Neural progenitor cell (in vitro differentiated cells): ENCODE measurements around the gene EIF2S3. TPM values are rescaled to one million over a fixed set of nuclear protein-coding genes. Genes with fewer than 3 reads are reported as not detected.
"Not testable (repeated sequence)": the region's sequence is repeated elsewhere in the genome, so short reads cannot be mapped to it uniquely, and the experiment has no call there.

ENCODE experiments used
- DNase-seq: peaks from one replicate; pipeline ENCODE4 v3.0.0-alpha.2; 2016; ENCODE audit warnings: low spot score
- H2AFZ ChIP-seq: fragments of 200-600 bp; sonication (generic); replicated peaks from 2 replicates; pipeline ENCODE4 v1.6.1; 2016; ENCODE audit warnings: antibody characterized with exemption
- H3F3A ChIP-seq: fragments of 200-600 bp; sonication (generic); 2 replicates; pipeline ENCODE4 v1.6.1; 2016; ENCODE audit warnings: antibody characterized with exemption, low read depth
- H3K27ac ChIP-seq: fragments of 200-600 bp; sonication (generic); 2 replicates; pipeline ENCODE4 v1.5.1; 2016; ENCODE audit warnings: mild to moderate bottlenecking
- H3K27me3 ChIP-seq: fragments of 200-600 bp; sonication (generic); 2 replicates; pipeline ENCODE4 v1.6.1; 2016; ENCODE audit warnings: mild to moderate bottlenecking, moderate library complexity
- H3K36me3 ChIP-seq: fragments of 200-600 bp; sonication (generic); 2 replicates; pipeline ENCODE4 v1.5.1; 2016
- H3K4me1 ChIP-seq: fragments of 200-600 bp; sonication (generic); 2 replicates; pipeline ENCODE4 v1.6.1; 2016; ENCODE audit warnings: mixed run types
- H3K4me2 ChIP-seq: fragments of 200-600 bp; sonication (generic); 2 replicates; pipeline ENCODE4 v1.6.1; 2016
- H3K4me3 ChIP-seq: fragments of 200-600 bp; sonication (generic); 2 replicates; pipeline ENCODE4 v1.5.1; 2016
- H3K79me2 ChIP-seq: fragments of 200-600 bp; sonication (generic); 2 replicates; pipeline ENCODE4 v1.6.1; 2016; ENCODE audit warnings: low read depth
- H3K9ac ChIP-seq: fragments of 200-600 bp; sonication (generic); 2 replicates; pipeline ENCODE4 v1.6.1; 2016
- H3K9me3 ChIP-seq: fragments of 200-600 bp; sonication (generic); 2 replicates; pipeline ENCODE4 v1.5.1; 2016; ENCODE audit warnings: low read depth
- H4K20me1 ChIP-seq: fragments of 200-600 bp; sonication (generic); 2 replicates; pipeline ENCODE4 v1.6.1; 2016; ENCODE audit warnings: low read depth
- H3K27ac Mint-ChIP-seq: 3 replicates; pipeline ENCODE4 v1.8.0; 2021; ENCODE audit warnings: mixed read lengths
- H3K27me3 Mint-ChIP-seq: 2 replicates; pipeline ENCODE4 v1.8.0; 2022; ENCODE audit warnings: low read depth, mild to moderate bottlenecking, inconsistent platforms, moderate library complexity, mixed read lengths; ENCODE audit not compliant: insufficient read depth
- H3K36me3 Mint-ChIP-seq: 3 replicates; pipeline ENCODE4 v1.8.0; 2021; ENCODE audit warnings: mixed read lengths
- H3K4me1 Mint-ChIP-seq: 3 replicates; pipeline ENCODE4 v1.8.0; 2021; ENCODE audit warnings: mixed read lengths
- H3K4me3 Mint-ChIP-seq: 3 replicates; pipeline ENCODE4 v1.8.0; 2021; ENCODE audit warnings: mild to moderate bottlenecking, moderate library complexity, mixed read lengths
- H3K9me3 Mint-ChIP-seq: 3 replicates; pipeline ENCODE4 v1.8.0; 2020; ENCODE audit warnings: mixed read lengths
- CTCF ChIP-seq: fragments of 200-600 bp; sonication (generic); IDR thresholded peaks from 2 replicates; pipeline ENCODE4 v1.5.1; 2017; ENCODE audit warnings: antibody characterized with exemption, mild to moderate bottlenecking
- EZH2 ChIP-seq: fragments of 200-600 bp; sonication (generic); IDR thresholded peaks from 2 replicates; pipeline ENCODE4 v1.6.1; 2017; ENCODE audit warnings: antibody characterized with exemption, mild to moderate bottlenecking, moderate library complexity
- EZH2phosphoT487 ChIP-seq: fragments of 200-600 bp; sonication (generic); IDR thresholded peaks from 2 replicates; pipeline ENCODE4 v1.6.1; 2017; ENCODE audit warnings: antibody characterized with exemption
- total RNA-seq: library from RNA; depleted of rRNA; stranded (reverse); fragments of >200 nt; gene quantifications from 2 replicates; pipeline ENCODE4 v1.2.3, GENCODE V29; 2015; ENCODE audit warnings: low replicate concordance

The EIF2S3 gene
- total RNA-seq, 1 donor from 2014 or later, result 568 TPM

DNA sequence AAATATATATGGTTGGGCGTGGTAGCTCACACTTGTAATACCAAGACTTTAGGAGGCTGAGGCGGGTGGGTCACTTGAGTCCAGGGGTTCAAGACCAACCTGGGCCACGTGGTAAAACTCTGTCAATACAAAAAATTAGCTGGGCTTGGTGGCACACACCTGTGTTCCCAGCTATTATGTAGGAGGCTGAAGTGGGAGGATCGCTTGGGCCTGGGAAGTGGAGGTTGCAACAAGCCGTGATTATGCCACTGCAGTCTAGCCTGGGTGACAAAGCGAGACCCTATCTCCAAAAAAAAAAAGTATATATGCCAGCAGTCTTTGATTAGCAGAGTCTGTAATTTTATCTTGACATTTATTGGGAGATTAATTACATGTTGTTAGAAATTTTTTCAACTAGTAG is 8.7 kb downstream of the EIF2S3 start:
- Histone ChIP-seq H3K9me3 (no peaks in the 10 kb centered on the region), H2AFZ (no peak overlapping the region), H3K4me1 (no peaks in the 10 kb centered on the region), H3K4me3 (no peak overlapping the region), H3K9ac (no peak overlapping the region), H4K20me1 (no peaks in the 10 kb centered on the region), H3K27me3 (no peaks in the 10 kb centered on the region), H3K79me2 (peaks cover 47% of the 10 kb centered on the region), H3K27ac (no peak overlapping the region), H3K4me2 (no peak overlapping the region), H3K36me3 (peaks cover 36% of the 10 kb centered on the region), H3F3A (peaks cover 21% of the 10 kb centered on the region)
- TF ChIP-seq CTCF, result no peak
- no peak for TF ChIP-seq EZH2
- no peak for TF ChIP-seq EZH2phosphoT487
- no peak overlapping the region for H3K27ac Mint-ChIP-seq
- peaks cover 39% of the 10 kb centered on the region for H3K36me3 Mint-ChIP-seq
- H3K9me3 Mint-ChIP-seq, result no peaks in the 10 kb centered on the region
- H3K4me1 Mint-ChIP-seq, result no peaks in the 10 kb centered on the region
- no peak overlapping the region for H3K4me3 Mint-ChIP-seq
- no peaks in the 10 kb centered on the region for H3K27me3 Mint-ChIP-seq
- no peak for DNase-seq

- Histone ChIP-seq H3K27ac (no peak overlapping the region), H4K20me1 (no peaks in the 10 kb centered on the region), H3K4me3 (no peak overlapping the region), H3F3A (peaks cover 23% of the 10 kb centered on the region), H3K79me2 (peaks cover 24% of the 10 kb centered on the region), H3K9me3 (no peaks in the 10 kb centered on the region), H3K4me1 (no peaks in the 10 kb centered on the region), H2AFZ (no peak overlapping the region), H3K9ac (no peak overlapping the region), H3K36me3 (peaks cover 51% of the 10 kb centered on the region), H3K27me3 (no peaks in the 10 kb centered on the region), H3K4me2 (no peak overlapping the region)
- TF ChIP-seq CTCF (no peak), EZH2 (no peak), EZH2phosphoT487 (no peak)
- no peaks in the 10 kb centered on the region for H3K9me3 Mint-ChIP-seq
- peaks cover 45% of the 10 kb centered on the region for H3K36me3 Mint-ChIP-seq
- DNase-seq, result no peak
- no peaks in the 10 kb centered on the region for H3K4me1 Mint-ChIP-seq
- H3K27me3 Mint-ChIP-seq, result no peaks in the 10 kb centered on the region
- H3K4me3 Mint-ChIP-seq, result no peak overlapping the region
- no peak overlapping the region for H3K27ac Mint-ChIP-seq
Measured at GRCh38 chrX:24069877-24070276, 15.1 kb downstream of the EIF2S3 start.

DNA sequence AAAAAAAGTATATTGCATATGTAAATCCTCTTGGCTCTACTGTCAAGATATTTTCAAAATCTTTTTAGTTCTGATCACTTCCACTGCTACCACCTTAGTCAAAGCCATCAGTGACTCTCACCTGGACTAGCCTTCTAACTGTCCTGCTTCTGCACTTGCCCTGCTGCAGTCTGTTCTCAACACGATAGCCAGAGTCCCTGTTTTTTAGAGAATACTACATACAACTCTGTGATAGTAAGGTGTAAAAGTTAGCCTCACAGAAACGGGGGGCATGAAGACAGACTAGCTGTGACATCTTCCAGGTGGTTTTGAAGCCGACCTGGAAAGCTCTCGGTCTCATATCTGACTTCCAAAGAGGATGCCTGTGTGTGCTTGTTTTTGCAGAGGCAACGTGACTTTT is 24.7 kb downstream of the EIF2S3 start:
- no peak for DNase-seq
- H3K27ac Mint-ChIP-seq, result no peak overlapping the region
- H3K27ac ChIP-seq, result peak overlapping the region; percentile 21

GRCh38 chrX:24080245-24080644 is 25.5 kb downstream of the EIF2S3 start:
- H3K36me3 ChIP-seq, result peaks cover 22% of the 10 kb centered on the region
- not testable (repeated sequence) for H3K27ac Mint-ChIP-seq, H3K4me3 ChIP-seq, H3K4me2 ChIP-seq, H3K27me3 ChIP-seq, DNase-seq, H3K4me1 ChIP-seq, H3K27me3 Mint-ChIP-seq, H3K9me3 Mint-ChIP-seq, H3K79me2 ChIP-seq, H3K4me3 Mint-ChIP-seq, H4K20me1 ChIP-seq, H3K4me1 Mint-ChIP-seq, H3K9ac ChIP-seq, H3K9me3 ChIP-seq, H2AFZ ChIP-seq
- peaks cover 20% of the 10 kb centered on the region for H3K36me3 Mint-ChIP-seq
- peaks cover 61% of the 10 kb centered on the region for H3F3A ChIP-seq
- peak overlapping the region; percentile 13 for H3K27ac ChIP-seq

More for the DNA sequence above, 24.7 kb downstream of the EIF2S3 start:
- Mint-ChIP-seq H3K4me1 (no peaks in the 10 kb centered on the region), H3K27me3 (no peaks in the 10 kb centered on the region), H3K36me3 (peaks cover 25% of the 10 kb centered on the region), H3K9me3 (no peaks in the 10 kb centered on the region), H3K4me3 (no peak overlapping the region)
- TF ChIP-seq EZH2 (no peak), EZH2phosphoT487 (no peak), CTCF (no peak)
- H3K9me3 ChIP-seq, result no peaks in the 10 kb centered on the region
- H3K36me3 ChIP-seq, result peaks cover 23% of the 10 kb centered on the region
- no peak overlapping the region for H2AFZ ChIP-seq
- H3F3A ChIP-seq, result peaks cover 63% of the 10 kb centered on the region
- no peak overlapping the region for H3K4me3 ChIP-seq
- H4K20me1 ChIP-seq, result no peaks in the 10 kb centered on the region
- H3K9ac ChIP-seq, result no peak overlapping the region
- H3K4me1 ChIP-seq, result peaks cover 5% of the 10 kb centered on the region
- no peaks in the 10 kb centered on the region for H3K79me2 ChIP-seq
- no peaks in the 10 kb centered on the region for H3K27me3 ChIP-seq
- H3K4me2 ChIP-seq, result no peak overlapping the region
